Stimulated activated CD4-positive, alpha-beta T cell treated with anti-CD3 and anti-CD28 coated beads, Interleukin-1b, Interleukin-23, amount 100 ng/mL, for 48 hours (primary cell): ENCODE results near the gene SLC38A11.
A peak's percentile ranks its signal among the peaks of the same experiment; 100 is the strongest.

Experiments
- DNase-seq: peaks from one replicate; pipeline ENCODE4 v3.0.0-alpha.2; 2020

SLC38A11 gene

DNA sequence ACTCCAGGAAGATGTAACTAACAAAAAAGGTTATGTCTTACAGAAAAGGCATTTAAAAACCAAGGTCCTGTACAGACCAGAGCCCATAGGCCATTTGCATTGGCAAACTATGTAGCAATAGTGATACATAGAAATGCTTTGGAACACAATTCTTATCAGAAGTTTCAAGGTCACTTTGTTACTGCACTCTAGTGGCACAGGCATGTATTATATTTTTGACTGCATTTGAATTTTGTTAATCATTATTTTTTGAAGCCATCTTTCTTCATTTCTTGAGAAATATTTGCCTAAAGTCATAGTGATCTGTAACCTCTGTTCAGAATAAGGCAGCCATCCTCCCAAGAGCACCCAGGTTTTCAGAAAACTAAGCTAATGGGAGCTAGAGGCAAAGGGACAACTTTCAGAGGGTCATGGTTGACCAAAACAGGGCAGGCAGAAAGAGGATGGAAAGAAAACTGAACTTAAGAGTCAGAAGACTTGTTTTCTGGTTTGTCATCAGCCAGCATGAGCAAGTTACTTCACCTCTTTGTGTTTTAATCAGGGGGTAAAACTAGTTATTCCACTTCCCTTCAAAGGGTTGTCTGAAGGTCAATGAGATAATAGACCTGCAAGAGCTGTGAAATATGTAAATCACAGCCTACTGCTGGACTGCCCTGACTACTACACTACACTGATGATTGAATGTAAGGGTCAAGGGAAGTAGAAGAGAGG, 41.5 kb downstream of the SLC38A11 start:
- DNase-seq: no peak

DNA sequence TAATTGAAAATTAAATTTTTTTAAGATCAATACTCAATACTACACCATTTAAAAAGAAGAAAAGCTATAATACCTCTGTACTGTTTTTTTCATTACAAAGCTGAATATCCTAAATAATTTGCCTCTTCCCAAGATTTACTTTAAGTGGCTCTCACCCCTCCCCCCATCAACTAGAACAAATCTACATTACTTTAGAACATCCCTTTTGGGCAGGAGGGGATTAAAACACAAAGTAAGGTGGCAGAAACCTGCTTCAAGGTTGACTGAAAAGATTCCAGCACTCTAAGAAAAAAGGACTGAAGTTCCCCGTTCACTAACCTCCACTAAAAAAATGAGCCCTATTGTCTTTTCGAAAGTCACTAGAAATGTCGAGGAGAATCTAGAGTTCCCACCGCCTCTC, 42.3 kb downstream of the SLC38A11 start:
- DNase-seq: no peak

DNA sequence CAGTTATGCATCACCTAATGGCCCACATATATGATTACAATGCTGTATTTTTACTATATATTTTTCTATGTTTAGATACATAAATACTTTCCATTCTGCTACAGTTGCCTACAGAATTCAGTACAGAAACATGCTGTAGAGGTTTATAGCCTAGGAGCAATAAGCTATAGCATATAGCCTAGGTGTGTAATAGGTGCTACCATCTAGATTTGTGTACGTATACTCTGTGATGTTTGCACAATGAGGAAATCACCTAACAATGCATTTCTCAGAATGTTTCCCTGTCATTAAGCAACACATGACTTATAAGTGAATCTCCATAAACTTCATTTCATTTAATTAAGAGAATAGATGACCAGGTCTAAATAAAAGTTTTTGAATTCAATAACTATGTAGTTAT, 43.5 kb downstream of the SLC38A11 start:
- no peak for DNase-seq

DNA sequence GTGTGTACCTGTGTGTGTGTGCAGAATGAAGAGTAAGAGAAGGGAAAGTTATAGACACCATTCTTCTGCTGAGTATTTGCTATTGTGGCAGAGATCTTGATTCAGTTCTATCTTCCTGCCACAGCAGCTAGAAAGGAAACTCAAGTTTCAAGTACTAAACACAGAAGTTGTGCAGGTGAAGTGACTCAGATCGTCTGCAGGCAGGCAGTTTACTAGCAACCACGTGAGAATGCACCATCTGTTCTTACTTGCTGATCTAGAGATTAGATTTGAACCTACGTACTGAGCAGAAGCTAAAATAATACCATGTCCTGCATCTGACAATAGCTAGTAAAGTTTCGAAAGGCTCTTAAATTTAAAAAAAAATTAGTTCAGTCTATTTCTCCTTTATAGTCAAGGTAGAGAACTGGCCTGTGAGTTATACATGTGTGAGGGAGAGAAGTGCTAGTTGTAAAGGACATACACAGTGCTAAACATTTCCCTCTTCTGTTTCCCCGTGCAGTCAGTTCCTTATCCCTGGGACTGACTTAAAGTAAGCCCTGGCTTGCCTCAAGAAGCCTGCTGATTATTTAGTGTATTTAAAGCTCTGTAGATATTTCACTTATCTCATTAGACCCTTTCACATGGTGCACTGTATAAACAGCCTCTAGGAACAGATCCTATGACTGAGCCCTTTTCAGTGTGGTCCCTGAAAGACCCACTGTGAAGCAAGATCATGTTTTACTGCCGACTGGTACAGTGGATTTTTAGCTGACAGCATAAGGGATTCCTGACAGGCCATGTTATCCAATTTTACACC, 45.0 kb downstream of the SLC38A11 start:
- peak; percentile 19 for DNase-seq

DNA sequence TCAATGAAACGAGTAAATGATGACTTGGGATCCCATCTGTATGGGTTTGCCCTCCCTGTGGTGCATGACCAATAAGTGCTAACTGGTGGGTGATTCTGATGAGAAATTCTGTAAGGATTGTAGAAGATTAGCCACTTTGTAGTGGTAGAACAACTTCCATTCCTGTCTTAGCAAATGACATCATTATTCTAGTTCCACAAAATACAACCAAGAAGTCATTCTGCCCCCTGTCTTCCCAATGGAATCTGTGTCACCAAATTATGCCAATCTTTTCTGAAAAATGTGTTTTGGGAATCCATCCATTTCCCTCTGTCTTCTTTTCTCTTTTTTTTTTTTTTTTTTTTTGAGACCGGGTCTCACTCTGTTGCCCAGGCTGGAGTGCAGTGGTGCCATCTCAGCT, 48.4 kb downstream of the SLC38A11 start:
- no peak for DNase-seq

DNA sequence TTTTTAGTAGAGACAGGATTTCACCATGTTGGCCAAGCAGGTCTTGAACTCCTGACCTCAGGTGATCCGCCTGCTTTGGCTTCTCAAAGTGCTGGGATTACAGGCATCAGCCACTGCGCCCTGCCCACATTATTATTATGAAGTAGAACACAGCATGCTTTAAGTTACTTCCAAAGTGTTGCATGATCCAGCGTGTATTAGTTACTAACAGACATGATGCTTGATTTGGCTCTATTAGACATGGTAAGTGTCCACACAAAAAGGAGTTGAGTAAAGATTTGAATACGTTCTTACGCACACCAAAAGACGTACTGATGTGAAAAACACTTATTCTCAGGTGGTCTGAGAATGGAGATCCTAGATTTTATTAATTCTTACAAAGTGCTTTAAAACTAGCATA, 50.0 kb downstream of the SLC38A11 start:
- no peak for DNase-seq

DNA sequence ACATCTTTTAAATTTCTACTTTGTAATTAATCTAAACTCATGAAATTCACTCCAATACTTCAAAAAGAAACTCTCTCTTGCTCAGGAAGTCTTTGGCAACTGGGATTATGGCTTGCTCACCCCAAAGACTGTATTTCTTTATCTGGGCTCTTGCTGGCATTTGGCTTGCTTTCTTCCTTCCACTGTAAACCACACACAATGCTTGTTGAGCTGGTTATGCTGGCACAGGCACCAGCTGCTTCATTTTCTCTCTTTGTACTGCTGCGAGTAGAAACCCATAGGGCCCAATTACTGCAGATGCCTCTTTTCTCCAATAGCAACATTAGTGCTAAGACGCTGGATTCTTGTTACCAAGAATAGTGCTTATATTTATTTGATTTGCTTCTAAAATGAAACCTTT, 51.4 kb downstream of the SLC38A11 start:
- DNase-seq: no peak

DNA sequence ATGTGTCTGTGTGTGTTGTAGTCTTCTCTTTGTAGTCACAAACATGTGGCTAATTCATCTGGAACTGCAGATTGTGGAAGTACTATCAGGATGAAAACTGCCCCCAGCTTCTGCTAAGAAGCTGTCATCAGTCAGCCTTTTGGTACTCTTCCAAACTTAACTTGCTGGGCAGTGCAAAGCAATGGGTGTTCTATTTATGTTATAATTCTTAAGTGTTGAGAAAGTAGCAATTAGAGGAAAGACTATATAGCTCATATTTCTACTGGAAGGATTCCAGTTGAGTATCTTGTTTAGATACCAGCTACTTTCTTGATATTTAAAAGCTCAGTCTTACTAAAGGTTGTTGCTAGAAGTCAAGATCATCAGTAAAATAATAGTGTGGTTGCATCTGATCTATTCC, 52.1 kb downstream of the SLC38A11 start:
- DNase-seq: no peak

DNA sequence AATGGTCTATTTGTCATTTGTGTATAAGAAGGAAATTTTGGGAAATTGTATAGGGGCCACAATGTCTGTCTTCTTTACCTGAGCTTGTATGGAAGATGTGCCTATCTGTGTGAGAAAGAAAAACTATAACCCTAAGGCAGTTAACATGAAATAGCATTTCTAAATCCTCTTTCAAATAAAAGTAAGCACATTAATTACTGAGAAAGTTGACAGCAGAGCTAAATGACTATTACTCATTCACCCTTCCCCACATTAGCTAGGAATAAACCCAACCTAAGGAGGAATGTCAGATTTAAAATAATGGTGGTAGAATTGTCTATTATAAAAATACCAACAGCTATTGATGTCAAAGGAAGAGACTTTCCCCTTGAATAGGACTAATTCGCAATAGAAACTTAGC, 56.2 kb downstream of the SLC38A11 start:
- no peak for DNase-seq

DNA sequence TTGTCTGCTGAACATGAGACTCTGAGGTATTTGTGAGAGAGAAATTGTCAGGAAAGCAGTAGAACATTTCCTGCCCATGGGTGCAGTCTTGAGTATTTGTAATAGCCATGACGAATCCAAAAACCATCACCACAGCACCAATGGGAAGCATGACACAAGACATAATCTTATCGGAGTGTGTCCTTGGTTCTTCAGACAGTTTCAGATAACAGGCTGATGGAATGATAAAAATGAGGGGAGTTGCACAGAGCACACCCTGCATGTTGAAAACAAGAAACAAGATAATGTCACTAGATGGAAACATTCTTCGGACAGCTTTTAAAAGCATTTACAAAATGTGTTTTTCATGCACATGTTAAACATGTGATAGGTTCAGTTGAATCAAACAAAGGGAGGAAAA, 56.9 kb downstream of the SLC38A11 start:
- DNase-seq: no peak

DNA sequence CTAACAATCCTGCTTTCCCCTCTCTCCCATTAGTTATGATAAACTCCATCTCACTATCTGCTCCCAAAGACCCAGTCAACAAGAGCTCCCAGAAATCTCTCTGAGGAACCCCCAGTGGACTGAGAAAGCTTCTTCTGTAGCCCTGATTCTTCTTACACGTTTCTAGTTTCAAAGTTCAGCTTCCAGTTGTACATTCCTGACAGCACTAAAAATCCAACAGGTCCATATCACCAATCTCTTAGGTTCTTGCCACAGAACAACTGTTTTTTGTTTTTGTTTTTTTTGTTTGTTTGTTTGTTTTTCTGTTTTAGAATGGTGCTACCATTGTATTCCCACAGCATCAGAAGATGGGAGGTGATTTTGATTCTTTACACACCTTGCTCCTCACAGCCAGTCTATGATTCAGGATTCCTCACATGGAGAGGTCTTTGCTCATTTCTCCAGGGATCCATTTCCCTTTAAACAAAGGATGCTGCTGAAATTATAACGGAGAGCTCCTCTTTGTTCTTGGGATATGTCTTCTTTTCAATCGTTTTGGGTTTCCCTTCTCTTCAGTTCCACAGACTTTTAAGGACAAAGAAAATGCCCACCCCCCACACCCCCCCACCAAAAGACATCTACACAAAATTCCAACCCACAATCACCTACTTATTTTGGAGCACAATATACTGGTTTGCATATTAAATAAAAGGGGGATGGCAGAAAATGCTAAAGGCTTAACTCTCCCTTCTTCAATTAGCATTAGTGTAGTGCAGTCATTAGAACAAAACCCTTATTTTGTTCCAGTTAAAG, 57.7 kb downstream of the SLC38A11 start:
- DNase-seq: no peak

DNA sequence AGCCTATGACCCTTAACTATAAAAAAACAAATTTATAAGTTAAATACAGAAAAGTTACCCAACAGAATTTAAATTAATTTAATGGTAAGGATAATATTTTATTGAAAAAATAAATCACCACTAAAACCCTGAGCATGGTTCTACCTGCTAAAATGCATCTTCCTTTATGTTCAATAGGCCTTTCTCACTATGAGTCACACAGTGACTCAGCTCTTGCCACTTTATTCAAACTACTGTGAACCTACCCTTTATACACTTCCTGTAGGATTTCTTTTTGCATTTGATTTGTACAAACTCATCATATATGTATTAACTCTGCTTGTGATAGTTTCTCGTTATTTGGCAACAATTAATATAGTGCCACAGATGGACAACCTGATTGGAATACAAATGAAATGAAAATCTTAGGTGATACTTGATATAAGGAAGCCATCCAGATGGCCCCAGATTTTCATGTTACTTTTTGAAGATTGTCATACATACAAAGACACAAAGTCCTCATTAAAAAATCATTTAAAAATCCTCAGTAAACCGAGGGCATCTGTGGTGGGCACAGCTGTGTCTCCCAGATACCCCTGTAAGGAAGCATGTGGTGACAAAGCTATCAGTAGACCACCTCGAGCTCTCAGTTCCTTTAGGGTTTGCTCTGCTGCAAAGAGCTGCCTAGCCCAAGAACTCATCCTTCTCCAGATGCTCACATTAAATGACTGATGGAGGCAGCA, 58.5 kb downstream of the SLC38A11 start:
- no peak for DNase-seq

DNA sequence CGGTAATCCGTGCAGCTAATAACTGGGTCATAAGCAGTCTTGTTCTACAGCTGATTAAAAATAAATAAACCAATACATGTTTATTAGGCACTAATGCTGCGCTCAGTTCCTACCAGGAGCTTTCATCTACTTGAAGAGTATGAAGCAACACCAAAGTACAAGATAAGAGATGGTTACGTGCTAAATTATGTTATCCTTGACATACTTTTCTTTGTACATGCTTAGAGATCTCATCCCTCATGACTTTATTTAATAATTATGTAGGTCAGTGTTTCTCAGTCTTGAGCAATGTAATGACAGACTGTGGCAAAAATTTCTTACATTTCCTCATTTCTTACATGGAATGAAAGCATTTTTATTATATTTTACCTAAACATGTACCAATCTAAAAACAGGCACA, 59.1 kb downstream of the SLC38A11 start:
- DNase-seq: no peak

DNA sequence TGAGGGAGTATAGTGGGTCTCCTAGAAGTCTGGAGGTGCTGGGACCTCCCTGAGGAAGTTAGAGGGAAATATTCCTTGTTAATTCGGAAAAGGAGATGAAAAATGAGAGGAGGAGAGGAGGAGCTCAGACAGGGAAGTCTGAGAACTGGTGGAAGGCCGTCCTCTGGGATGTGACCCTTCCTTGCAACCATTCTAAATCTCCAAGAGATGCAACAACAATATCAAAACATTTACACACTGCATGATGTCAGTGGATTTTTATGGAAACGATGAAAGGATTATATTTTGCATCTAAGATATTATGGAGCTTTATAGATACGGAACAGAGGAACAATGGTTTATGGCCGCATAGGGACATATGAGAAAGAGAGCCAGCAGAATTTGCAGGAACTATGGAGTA, 63.9 kb downstream of the SLC38A11 start:
- DNase-seq: no peak

DNA sequence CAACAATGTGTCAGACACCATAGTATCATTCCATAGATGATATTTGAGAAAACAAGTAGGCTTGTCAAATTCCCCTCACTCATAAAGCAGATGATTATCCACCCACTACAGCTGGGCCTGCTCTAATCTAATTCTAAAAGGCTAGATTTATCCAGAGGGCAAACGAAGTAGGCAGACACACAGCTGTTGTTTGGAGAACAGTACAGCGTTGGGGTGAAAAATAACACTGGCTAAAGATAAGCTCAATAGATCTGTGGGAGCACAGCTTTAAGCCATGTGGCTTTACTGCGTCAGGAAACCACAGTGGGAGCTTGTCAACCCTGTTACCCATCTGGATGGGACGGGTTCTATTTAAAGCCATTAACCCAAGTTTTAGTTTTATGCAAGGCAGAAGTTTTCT, 64.8 kb downstream of the SLC38A11 start:
- DNase-seq: no peak

DNA sequence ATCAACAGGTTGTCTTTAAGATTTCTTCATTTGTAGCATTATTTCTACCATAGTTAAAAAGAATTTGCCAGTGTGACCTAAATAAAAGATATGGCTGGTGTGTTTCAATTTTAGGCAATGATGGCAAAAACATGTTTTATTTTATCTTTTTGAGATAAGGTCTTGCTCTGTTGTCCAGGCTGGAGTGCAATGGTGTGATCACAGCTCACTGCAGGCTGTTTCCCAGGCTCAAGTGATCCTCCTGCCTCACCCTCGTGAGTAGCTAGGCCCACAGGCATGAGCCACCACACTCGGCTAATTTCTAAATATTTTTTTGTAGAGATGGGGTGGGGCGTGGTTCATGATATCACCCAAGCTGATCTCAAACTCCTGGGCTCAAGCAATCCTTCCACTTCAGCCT, 66.7 kb downstream of the SLC38A11 start:
- DNase-seq: no peak

DNA sequence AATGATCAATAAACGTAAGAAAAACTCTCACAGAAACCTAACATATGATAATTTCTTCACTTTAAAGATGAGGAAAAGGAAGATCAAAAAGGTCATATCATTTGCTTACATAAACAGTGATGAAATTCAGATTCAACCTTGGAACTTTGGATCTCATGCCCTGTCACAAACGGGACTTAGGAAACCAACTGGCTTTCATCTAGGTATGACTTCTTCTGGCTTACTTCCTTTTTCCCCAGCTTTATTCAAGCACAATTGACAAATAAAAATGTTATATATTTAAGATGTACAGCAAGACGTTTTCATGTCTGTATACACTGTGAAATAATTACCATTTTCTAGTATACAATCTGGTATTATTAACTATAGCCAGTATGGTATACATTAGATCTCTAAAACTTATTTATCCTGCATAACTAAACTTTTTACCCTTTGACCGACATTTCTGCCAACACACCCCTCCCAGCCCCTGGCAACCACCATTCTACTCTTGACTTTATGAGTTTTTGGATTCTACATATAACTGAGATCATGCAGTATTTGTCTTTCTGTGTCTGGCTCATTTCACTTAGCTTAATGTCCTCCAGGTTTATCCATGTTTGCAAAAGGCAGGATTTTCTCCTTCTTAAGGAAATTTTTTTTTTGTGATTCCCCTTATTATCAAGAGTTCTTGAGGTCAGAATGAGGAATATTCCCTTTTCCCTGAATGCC, 67.7 kb downstream of the SLC38A11 start:
- no peak for DNase-seq

DNA sequence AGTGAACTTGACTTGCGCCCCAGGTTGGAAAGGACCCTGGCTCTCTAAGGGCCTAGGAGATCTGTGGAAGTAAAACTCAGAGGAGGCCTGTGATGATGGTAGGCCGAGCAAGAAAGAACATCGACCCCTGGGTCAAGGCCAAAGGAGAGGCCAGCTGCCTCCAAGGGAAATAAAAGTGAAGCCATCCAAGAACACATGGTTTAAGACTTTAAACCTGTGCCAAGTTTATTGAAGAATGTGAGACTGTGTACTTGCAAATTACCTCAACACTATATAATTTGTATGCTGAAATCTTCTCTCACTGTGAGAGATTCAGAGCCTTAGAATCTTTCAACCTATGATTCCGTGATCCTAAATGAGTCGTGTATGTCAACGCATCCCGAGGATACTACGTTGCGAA, 73.0 kb downstream of the SLC38A11 start:
- no peak for DNase-seq

DNA sequence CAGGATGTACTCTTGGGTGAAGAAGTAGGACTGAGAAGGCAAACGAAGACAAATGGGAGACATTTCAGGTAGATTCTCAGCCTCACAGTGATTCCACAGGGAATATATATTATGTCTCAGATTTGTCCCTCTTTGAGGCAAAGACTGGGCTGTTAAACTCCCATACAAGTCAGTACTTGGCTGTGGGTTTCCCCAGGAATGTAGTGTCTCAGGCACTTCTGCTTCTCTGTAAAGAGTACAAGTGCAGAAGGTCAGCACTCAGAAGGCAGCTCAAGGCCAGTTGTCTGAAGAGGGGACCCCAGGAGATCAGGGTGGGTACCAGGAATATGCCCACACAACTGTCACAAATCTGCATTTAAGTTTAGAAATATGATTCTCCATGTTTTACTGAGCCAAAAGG, 73.8 kb downstream of the SLC38A11 start:
- no peak for DNase-seq

DNA sequence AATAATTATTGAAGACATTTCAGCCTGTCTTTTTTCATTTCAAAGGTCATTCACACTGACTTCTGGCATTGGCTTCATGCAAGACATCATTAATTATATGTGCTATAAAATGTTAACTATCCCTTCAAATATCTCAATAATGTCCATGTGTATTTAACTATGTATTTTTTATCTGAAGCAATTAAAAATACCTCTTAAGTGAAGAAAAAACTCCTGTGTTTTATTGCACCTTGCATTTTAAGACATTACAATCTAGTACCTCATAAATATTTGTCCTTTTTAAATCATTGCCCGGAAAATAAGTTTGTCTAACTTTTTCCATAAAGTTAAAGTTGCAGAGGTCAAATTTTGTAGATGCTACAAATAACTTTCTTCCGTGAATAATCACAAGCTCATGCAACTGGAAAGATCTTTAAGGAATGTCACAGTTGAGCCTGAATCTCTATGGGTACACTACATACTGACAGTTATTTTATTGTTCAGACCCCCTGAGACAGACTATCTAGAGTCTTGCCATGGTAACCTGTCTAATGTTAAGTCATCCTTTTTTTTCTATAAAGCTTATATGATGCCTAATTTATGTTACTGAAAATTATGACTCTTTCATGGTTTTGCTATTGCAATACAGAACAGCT, 75.3 kb downstream of the SLC38A11 start:
- no peak for DNase-seq

DNA sequence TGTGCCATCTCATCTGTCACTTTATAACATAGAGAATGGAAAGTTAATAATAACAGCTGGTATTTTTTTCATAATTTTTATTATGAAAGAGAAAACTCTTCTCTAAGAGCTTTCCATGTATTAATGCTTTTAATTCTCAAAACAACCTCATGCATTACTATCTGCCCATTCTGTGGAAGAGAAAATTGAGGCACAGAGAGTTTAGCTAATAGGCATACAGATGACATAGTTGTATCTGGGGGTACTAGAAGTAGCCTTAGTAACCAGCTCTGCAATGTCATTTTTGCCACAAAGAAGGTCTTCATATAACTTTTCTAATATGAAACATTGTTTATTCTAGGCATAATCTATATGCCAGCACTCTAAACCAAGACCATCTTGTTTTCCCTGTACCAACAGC, 77.4 kb downstream of the SLC38A11 start:
- DNase-seq: no peak

DNA sequence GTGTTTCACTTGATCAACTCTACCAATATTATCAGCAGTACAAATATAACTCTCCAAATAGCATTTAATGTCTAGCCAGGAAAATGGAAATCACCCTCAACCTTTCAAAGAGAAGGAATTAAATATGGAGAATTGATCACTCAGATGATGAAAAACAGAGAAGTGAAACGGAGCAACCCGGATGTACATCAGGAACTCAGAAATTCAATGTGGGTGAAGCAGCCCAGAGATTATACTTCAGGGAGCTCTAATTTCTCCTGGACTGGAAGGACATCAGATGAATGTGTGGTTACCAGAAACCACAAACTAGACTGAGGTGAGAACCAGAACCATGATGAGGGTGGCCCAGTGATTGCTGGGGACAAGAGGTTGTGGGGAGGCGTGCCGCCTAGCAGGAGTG, 78.2 kb downstream of the SLC38A11 start:
- no peak for DNase-seq
